ENCODE measurements around the gene WWC1.

Gene WWC1

DNA sequence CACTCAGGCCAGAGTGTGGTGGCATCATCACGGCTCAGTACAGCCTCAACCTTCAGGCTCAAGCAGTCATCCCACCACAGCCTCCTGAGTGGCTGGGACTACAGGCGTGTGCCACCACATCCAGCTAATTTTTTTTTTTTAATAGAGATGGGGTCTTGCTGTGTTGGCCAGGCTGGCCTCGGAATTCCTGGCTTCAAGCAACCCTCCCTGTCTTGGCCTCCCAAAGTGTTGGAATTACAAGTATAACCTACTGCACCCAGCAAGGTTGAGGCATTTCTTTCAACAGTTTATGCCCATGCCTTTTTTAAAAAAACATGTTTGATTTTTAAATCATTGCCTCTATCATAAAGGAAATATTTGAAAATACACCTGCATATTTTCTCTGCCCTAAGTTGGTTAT is 197.6 kb downstream of the WWC1 start:
- H3K36me3 ChIP-seq (ENCODE audit: insufficient read depth, low read length) = peaks cover 60% of the 10 kb centered on the region
- no peaks in the 10 kb centered on the region for H3K79me2 ChIP-seq (ENCODE audit: insufficient read depth, low read length)
- no peaks in the 10 kb centered on the region for H3F3A ChIP-seq (ENCODE audit: insufficient read depth, low read length)

DNA sequence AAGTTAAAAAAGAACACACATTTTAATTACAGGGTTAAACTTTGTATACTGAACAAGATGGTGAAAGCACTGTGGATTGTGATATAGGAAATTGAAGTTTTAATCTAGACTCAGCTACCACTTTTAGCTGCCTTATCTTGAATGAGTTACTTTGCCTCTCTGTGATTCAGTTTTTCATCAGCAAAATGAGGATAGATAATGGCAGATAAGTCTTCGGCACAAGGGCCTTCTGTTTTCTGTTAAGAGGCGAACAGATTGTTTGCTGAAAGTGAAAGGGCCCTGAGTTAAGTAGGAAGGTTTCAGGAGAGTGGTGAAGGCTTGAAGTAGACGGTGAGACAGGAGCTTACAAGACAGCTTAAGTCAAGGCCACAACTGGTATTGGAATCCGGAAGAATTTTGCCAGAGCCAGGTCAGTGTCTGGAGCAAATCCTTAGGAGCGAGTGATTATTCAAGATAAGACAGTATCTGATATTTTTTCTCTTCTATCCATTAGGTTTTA is 202.7 kb downstream of the WWC1 start:
- H3K4me1 ChIP-seq (ENCODE audit: insufficient read depth, low read length, severe bottlenecking) = no peaks in the 10 kb centered on the region
- H3F3A ChIP-seq (ENCODE audit: insufficient read depth, low read length) = no peaks in the 10 kb centered on the region
- no peaks in the 10 kb centered on the region for H3K9me3 ChIP-seq (ENCODE audit: low read length)
- H3K4me2 ChIP-seq (ENCODE audit: low read length) = no peak overlapping the region
- no peak overlapping the region for H3K9ac ChIP-seq (ENCODE audit: low read length)
- no peak overlapping the region for H2AFZ ChIP-seq (ENCODE audit: low read length)
- H3K27ac ChIP-seq (ENCODE audit: low read depth, low read length, poor library complexity, severe bottlenecking) = no peak overlapping the region
- H3K27me3 ChIP-seq (ENCODE audit: insufficient read depth, low read length) = no peaks in the 10 kb centered on the region
- H4K20me1 ChIP-seq (ENCODE audit: insufficient read depth, low read length) = no peaks in the 10 kb centered on the region
- H3K4me3 ChIP-seq (ENCODE audit: low read depth, low read length, poor library complexity, severe bottlenecking) = no peak overlapping the region
- no peaks in the 10 kb centered on the region for H3K9me2 ChIP-seq (ENCODE audit: low read depth, low read length)
- H3K79me2 ChIP-seq (ENCODE audit: insufficient read depth, low read length) = no peaks in the 10 kb centered on the region
- peaks cover 88% of the 10 kb centered on the region for H3K36me3 ChIP-seq (ENCODE audit: insufficient read depth, low read length)
- TF ChIP-seq, protein P1, sequence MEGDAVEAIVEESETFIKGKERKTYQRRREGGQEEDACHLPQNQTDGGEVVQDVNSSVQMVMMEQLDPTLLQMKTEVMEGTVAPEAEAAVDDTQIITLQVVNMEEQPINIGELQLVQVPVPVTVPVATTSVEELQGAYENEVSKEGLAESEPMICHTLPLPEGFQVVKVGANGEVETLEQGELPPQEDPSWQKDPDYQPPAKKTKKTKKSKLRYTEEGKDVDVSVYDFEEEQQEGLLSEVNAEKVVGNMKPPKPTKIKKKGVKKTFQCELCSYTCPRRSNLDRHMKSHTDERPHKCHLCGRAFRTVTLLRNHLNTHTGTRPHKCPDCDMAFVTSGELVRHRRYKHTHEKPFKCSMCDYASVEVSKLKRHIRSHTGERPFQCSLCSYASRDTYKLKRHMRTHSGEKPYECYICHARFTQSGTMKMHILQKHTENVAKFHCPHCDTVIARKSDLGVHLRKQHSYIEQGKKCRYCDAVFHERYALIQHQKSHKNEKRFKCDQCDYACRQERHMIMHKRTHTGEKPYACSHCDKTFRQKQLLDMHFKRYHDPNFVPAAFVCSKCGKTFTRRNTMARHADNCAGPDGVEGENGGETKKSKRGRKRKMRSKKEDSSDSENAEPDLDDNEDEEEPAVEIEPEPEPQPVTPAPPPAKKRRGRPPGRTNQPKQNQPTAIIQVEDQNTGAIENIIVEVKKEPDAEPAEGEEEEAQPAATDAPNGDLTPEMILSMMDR (IDR thresholded peaks at IDR 0.05; ENCODE audit: low read length) = no peak
- no peak for TF ChIP-seq EZH2 (IDR thresholded peaks at IDR 0.05; ENCODE audit: borderline replicate concordance, low read length)

More for the DNA sequence above, 197.6 kb downstream of the WWC1 start:
- Histone ChIP-seq H3K9me2 (ENCODE audit: low read depth, low read length) (no peaks in the 10 kb centered on the region), H4K20me1 (ENCODE audit: insufficient read depth, low read length) (no peaks in the 10 kb centered on the region), H3K9me3 (ENCODE audit: low read length) (no peaks in the 10 kb centered on the region), H3K4me1 (ENCODE audit: insufficient read depth, low read length, severe bottlenecking) (peaks cover 14% of the 10 kb centered on the region), H3K27ac (ENCODE audit: low read depth, low read length, poor library complexity, severe bottlenecking) (no peak overlapping the region), H3K9ac (ENCODE audit: low read length) (no peak overlapping the region), H3K27me3 (ENCODE audit: insufficient read depth, low read length) (no peaks in the 10 kb centered on the region), H2AFZ (ENCODE audit: low read length) (no peak overlapping the region), H3K4me2 (ENCODE audit: low read length) (no peak overlapping the region), H3K4me3 (ENCODE audit: low read depth, low read length, poor library complexity, severe bottlenecking) (no peak overlapping the region)
- no peak for TF ChIP-seq EZH2 (IDR thresholded peaks at IDR 0.05; ENCODE audit: borderline replicate concordance, low read length)
- TF ChIP-seq, protein P1 (IDR thresholded peaks at IDR 0.05; ENCODE audit: low read length) = no peak

DNA sequence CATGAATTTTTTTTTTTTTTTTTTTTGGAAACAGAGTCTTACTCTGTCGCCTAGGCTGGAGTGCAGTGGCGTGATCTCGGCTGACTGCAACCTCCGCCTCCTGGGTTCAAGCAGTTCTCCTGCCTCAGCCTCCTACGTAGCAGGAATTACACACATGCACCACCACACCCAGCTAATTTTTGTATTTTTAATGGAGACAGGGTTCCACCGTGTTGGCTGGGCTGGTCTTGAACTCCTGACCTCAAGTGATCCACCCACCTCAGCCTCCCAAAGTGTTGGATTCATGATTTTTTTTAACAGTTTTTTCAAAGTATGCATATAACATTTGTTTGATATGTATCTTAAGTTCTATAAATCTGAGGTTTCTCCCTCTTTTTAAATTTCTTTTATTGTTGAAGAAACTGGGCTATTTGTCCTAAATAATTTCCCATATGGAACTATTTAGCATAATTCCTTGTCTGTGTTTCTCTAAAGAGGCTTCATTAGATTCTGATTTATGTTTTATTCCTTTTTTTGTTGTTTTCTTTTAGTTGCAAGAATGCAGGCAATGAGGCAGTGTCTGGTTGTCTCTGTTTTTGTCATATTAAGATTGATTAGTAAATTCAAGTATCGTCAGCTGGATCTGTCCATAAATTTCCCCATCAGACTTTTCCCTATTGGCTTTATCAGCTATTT is 211.3 kb downstream of the WWC1 start:
- peaks cover 64% of the 10 kb centered on the region for H3K36me3 ChIP-seq (ENCODE audit: insufficient read depth, low read length)
- H3K9me2 ChIP-seq (ENCODE audit: low read depth, low read length) = no peaks in the 10 kb centered on the region
- H3K4me1 ChIP-seq (ENCODE audit: insufficient read depth, low read length, severe bottlenecking) = no peaks in the 10 kb centered on the region
- H3K27ac ChIP-seq (ENCODE audit: low read depth, low read length, poor library complexity, severe bottlenecking) = no peak overlapping the region
- no peak overlapping the region for H2AFZ ChIP-seq (ENCODE audit: low read length)
- no peak overlapping the region for H3K4me3 ChIP-seq (ENCODE audit: low read depth, low read length, poor library complexity, severe bottlenecking)
- H3K27me3 ChIP-seq (ENCODE audit: insufficient read depth, low read length) = no peaks in the 10 kb centered on the region
- H3K9ac ChIP-seq (ENCODE audit: low read length) = no peak overlapping the region
- H3F3A ChIP-seq (ENCODE audit: insufficient read depth, low read length) = no peaks in the 10 kb centered on the region
- TF ChIP-seq, protein P1 (IDR thresholded peaks at IDR 0.05; ENCODE audit: low read length) = no peak
- no peaks in the 10 kb centered on the region for H3K79me2 ChIP-seq (ENCODE audit: insufficient read depth, low read length)
- H3K4me2 ChIP-seq (ENCODE audit: low read length) = no peak overlapping the region
- H4K20me1 ChIP-seq (ENCODE audit: insufficient read depth, low read length) = no peaks in the 10 kb centered on the region
- H3K9me3 ChIP-seq (ENCODE audit: low read length) = no peaks in the 10 kb centered on the region
